Thyroid gland (tissue), 4 donors: Measurements from ENCODE around the gene USP51. TPM values are rescaled to one million over a fixed set of nuclear protein-coding genes. Genes with fewer than 3 reads are reported as not detected.
"Not testable (repeated sequence)": the region's sequence is repeated elsewhere in the genome, so short reads cannot be mapped to it uniquely, and the experiment has no call there.

Source experiments
- DNase-seq, 2 donors: peaks; one replicate each; pipeline ENCODE4 v3.0.0-alpha.2; 2019
- H3K27ac ChIP-seq, 3 donors: fragments of 200-600 bp; sonication (generic); 1 replicate in 2 of 3; 2 replicates in 1 of 3; pipeline ENCODE4 v1.5.1; 2016 to 2019; ENCODE audit warnings: mild to moderate bottlenecking in 1 of 3, moderate library complexity in 1 of 3
- H3K27me3 ChIP-seq: fragments of 200-600 bp; sonication (generic); one replicate; pipeline ENCODE4 v1.5.1; 2019
- H3K36me3 ChIP-seq, 2 donors: fragments of 200-600 bp; sonication (generic); one replicate each; pipeline ENCODE4 v1.5.1; 2016 to 2019
- H3K4me1 ChIP-seq, 2 donors: fragments of 200-600 bp; sonication (generic); one replicate each; pipeline ENCODE4 v1.5.1; 2017 to 2019
- H3K4me3 ChIP-seq, 3 donors: fragments of 200-600 bp; sonication (generic); replicated peaks in 1 of 3; 1 replicate in 2 of 3; 2 replicates in 1 of 3; pipeline ENCODE4 v1.5.1; 2016; ENCODE audit warnings: mild to moderate bottlenecking in 1 of 3
- H3K9me3 ChIP-seq: fragments of 200-600 bp; sonication (generic); one replicate; pipeline ENCODE4 v1.5.1; 2017
- POLR2A ChIP-seq, 2 donors: fragments of 450-650 bp; IDR thresholded peaks; one replicate each; pipeline ENCODE4 v1.6.1; 2017; ENCODE audit warnings: antibody characterized with exemption in 2 of 2, mild to moderate bottlenecking in 2 of 2, moderate library complexity in 1 of 2
- WGBS, 2 donors: methylation state at CpG; one replicate each; pipeline ENCODE4 v1.1.5; 2017; 5-methylcytosine and 5-hydroxymethylcytosine counted together
- intact Hi-C: fragments of 100-400 bp; cut with DNase I; formaldehyde crosslinking; loops from one replicate; pipeline ENCODE4 v1.15.1; 2023
- total RNA-seq, 4 donors: library from RNA; depleted of rRNA; stranded (reverse); fragments of >200 nt; gene quantifications; one replicate each; pipeline ENCODE4 v1.2.3, GENCODE V29; 2016
- TF ChIP-seq, protein P1 (sequence below), 6 experiments: fragments of 200-600 bp in 3 of 6; fragments of 450-650 bp in 3 of 6; sonication (generic) in 3 of 6; IDR thresholded peaks; one replicate each; pipeline ENCODE4 v1.5.1; 2016 to 2019; ENCODE audit warnings: antibody characterized with exemption in 6 of 6, mild to moderate bottlenecking in 2 of 6, inconsistent platforms in 1 of 6, moderate library complexity in 1 of 6

USP51 gene
- total RNA-seq, 4 donors from 2014 or later = 5.5 to 12.7 (median 8.5) TPM

DNA sequence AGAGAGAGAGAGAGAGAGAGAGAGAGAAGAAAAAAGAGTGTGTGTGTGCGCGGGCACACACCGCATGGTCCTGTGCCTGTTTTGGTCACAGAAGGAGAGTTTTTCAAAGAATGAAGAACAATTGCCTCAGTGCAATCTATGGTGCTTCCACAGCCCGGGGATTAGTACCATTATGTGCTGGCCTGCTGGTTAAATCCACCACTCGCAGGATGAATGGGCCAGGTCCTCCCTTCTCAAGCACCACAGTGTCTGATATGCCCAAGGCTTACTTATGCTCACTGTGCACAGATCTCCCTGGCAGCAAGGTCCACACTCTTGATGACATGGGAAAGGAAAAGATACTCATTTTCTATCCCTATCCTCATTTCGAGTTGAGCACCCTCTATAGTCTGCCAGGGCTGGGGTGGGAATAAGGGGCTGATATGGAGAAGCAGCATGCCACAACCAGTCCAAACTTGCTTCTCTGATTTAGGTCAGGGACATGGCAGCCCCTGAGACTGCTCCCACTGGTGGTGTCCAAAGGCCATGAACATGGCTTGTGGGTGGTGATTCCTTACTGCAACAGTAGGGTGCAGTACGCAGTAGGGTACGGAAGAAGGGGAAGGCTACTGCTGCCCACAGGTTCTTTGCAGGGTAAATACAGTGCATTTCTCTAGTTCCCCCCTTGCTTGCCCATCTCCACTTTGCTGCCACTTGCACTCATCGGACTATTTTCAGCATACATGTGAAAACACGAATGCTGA is 18.9 kb upstream of the USP51 start:
- H3K4me1 ChIP-seq, H3K27me3 ChIP-seq, H3K27ac ChIP-seq, H3K4me3 ChIP-seq, DNase-seq, H3K9me3 ChIP-seq, intact Hi-C loops, H3K36me3 ChIP-seq: not testable (repeated sequence)
- WGBS, 2 donors = no CpG with 5 or more reads among the region's 10 CpGs

DNA sequence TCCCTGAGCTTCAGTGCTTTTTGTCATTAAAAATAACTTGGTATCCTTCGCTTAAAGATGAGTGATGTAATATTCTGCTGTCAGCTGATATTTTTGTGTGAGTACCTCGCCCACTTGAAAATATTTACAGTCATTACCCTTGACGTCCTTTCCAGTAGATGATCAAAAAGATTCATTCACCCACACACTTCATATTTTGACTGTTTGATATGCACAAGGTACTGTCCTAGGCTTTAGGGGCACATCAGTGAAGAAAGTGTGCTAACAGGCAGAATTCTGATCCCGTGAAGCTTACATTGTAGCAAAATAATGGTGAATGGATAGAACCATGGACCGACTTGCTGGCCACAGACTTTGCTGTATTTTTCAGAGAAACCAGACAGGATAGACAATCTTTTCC is 18.1 kb upstream of the USP51 start:
- no CpG with 5 or more reads among the region's 5 CpGs for WGBS, 2 donors
- H3K4me1 ChIP-seq, intact Hi-C loops, H3K9me3 ChIP-seq, H3K4me3 ChIP-seq, H3K36me3 ChIP-seq, H3K27me3 ChIP-seq, H3K27ac ChIP-seq, DNase-seq: not testable (repeated sequence)

DNA sequence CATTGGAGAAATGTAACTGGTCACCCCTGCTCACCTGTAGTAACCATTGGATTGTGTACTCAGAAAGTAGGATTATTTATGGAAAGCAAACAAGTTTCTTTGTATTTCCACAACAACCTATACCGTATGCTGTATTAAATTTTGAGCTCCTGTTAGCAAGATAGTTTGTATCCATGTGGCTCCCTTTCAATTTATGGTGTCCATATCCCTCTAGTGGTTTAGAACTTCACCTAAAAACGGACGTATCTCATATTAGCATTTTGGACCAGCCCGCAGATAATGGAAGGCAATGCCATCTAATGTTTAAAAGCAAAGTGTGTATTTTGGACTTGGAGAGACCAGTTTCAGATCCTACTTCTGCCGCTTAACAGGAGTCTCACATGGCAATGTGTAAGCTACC is 17.4 kb upstream of the USP51 start:
- DNase-seq, H3K4me1 ChIP-seq, H3K36me3 ChIP-seq, intact Hi-C loops, H3K4me3 ChIP-seq, H3K9me3 ChIP-seq, H3K27ac ChIP-seq, H3K27me3 ChIP-seq: not testable (repeated sequence)
- WGBS, 2 donors = no CpG with 5 or more reads among the region's 5 CpGs

DNA sequence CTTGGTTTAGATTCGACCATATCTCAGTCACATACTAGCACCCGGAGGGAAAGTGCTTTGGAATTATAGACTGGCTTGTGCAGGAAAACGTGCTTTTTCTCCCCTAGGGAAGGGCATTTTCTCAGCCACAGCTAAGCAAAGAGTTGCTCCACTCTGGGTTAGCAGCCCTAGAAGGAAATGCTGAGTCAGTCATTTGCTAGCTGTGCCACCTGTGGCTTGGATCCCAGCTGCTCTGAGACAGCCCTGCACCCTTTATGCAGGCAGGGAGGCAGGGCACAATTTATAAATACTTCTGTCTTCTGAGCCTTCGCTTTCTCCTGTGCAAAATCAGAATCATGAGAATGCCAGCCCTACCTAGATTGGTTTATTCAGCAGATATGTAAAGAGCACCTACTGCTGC is 1.3 kb upstream of the USP51 start:
- Histone ChIP-seq H3K9me3 (no peaks in the 10 kb centered on the region), H3K27me3 (no peaks in the 10 kb centered on the region), H3K4me1 (no peaks in the 10 kb centered on the region), H3K4me3 (no peak overlapping the region), H3K27ac (no peak overlapping the region), H3K36me3 (no peaks in the 10 kb centered on the region)
- intact Hi-C loops = no loop called here
- no peak for DNase-seq
- TF ChIP-seq, protein P1, sequence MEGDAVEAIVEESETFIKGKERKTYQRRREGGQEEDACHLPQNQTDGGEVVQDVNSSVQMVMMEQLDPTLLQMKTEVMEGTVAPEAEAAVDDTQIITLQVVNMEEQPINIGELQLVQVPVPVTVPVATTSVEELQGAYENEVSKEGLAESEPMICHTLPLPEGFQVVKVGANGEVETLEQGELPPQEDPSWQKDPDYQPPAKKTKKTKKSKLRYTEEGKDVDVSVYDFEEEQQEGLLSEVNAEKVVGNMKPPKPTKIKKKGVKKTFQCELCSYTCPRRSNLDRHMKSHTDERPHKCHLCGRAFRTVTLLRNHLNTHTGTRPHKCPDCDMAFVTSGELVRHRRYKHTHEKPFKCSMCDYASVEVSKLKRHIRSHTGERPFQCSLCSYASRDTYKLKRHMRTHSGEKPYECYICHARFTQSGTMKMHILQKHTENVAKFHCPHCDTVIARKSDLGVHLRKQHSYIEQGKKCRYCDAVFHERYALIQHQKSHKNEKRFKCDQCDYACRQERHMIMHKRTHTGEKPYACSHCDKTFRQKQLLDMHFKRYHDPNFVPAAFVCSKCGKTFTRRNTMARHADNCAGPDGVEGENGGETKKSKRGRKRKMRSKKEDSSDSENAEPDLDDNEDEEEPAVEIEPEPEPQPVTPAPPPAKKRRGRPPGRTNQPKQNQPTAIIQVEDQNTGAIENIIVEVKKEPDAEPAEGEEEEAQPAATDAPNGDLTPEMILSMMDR (IDR thresholded peaks at IDR 0.05) = no peak
- TF ChIP-seq POLR2A (IDR thresholded peaks at IDR 0.05) = no peak
- 72 to 88% methylated on average over 3 to 4 of the region's 4 CpGs for WGBS, 2 donors

DNA sequence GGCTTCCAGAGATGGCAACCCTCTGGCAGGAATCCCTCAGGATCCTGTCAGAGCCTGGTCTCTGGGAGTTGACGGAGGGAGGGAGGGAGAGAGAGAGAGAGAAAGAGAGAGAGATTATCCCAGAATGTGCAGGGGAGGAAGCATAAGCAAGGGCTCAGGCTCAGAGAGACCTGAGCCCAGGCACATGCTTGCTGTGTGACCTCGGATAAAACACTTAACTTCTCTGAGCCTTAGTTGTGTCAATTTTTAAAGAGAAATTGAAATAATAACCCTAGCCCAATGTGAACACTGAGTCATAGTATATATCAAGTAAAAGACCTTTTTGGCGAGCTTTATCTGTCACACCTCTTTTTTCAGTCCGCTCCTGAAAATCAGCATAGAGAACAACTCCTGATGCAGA is 473 bp upstream of the USP51 start:
- no peaks in the 10 kb centered on the region for H3K4me1 ChIP-seq
- peak overlapping the region; percentile 77 to 98 (median 90) for H3K27ac ChIP-seq
- H3K27me3 ChIP-seq = no peaks in the 10 kb centered on the region
- no peak for DNase-seq
- peak overlapping the region in 1 of 3 donors; percentile 40 for H3K4me3 ChIP-seq
- H3K36me3 ChIP-seq = no peaks in the 10 kb centered on the region
- intact Hi-C loops = no loop called here
- TF ChIP-seq POLR2A (IDR thresholded peaks at IDR 0.05) = no peak
- TF ChIP-seq, protein P1 (IDR thresholded peaks at IDR 0.05) = no peak
- 69 to 77% methylated on average over 4 of the region's 4 CpGs for WGBS, 2 donors
- no peaks in the 10 kb centered on the region for H3K9me3 ChIP-seq

DNA sequence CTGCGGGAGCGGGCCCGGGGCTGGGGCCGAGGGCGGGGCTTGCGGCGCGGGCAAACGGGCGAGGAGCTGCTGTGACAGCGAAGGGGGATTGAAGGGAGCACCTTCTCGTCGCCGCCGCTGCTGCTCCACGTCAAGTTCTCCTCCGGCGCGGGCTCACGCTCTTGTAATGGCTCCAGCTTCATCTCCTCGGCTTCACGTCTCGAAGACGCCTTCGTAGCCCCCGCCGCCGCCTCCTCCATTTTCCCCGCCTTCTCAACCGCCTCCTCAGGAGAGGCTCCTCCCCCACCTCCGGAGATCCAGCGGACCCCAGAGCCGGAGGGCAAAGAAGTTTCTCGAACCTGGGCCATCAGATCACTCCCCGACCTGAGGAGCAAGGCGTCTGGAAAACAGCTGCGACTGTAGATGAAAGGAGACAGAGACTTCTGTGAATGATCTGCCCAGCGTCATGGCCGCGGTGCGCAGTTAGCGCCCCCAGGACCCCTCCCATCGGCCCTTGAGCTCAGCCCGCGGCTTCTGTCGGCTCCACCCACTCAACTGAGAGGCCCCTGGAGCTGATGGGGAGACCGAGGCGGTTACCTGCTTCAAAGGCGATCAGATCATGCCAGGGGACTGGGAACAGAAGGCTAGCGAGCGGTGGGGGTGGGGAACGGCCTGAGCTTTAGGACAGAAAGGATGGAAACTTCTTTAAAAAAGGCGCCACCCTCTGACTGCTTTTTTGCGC is 895 bp downstream of the USP51 start:
- 0 to 3% methylated on average over 5 to 11 of the region's 54 CpGs for WGBS, 2 donors
- DNase-seq = peak; percentile 66 to 69
- peak in 1 of 2 donors; percentile 36 for TF ChIP-seq POLR2A (IDR thresholded peaks at IDR 0.05)
- TF ChIP-seq, protein P1 (IDR thresholded peaks at IDR 0.05) = no peak
- Histone ChIP-seq H3K9me3 (no peaks in the 10 kb centered on the region), H3K4me1 (no peaks in the 10 kb centered on the region), H3K4me3 (peak overlapping the region; percentile 1 to 40 (median 15)), H3K27ac (peak overlapping the region; percentile 77 to 98 (median 90)), H3K36me3 (no peaks in the 10 kb centered on the region), H3K27me3 (no peaks in the 10 kb centered on the region)
- intact Hi-C loops = no loop called here
